ENCODE data around the gene OTOP3.

OTOP3 gene

DNA sequence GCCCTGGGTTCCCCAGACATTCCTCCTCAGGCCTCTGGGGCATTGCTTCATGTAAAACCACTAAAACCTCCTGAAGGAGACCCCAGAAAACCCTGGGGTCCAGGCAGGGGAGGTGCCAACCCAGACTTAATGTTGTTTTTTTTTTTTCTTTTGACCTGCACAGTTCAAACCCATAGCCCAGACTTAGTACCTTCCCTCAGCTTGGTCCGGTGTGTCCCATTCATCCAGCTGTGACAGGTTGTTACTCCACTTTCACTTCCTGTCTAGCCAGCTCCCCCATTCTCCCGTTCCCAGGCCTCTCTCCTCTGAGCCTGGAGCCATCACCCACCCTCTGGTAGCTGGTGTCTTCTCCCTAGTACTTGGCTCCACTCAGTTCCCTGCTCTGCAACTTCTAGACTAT is 56.5 kb downstream of the OTOP3 start:
- peaks cover 10% of the 10 kb centered on the region for H3K27me3 Mint-ChIP-seq
- H3K4me3 Mint-ChIP-seq = no peak overlapping the region
- H3K9me3 Mint-ChIP-seq = no peaks in the 10 kb centered on the region
- H3K27ac Mint-ChIP-seq = no peak overlapping the region
- no peaks in the 10 kb centered on the region for H3K36me3 Mint-ChIP-seq (ENCODE audit: low read depth)
- no peak for DNase-seq
- H3K4me1 Mint-ChIP-seq (ENCODE audit: low read depth) = peaks cover 6% of the 10 kb centered on the region

DNA sequence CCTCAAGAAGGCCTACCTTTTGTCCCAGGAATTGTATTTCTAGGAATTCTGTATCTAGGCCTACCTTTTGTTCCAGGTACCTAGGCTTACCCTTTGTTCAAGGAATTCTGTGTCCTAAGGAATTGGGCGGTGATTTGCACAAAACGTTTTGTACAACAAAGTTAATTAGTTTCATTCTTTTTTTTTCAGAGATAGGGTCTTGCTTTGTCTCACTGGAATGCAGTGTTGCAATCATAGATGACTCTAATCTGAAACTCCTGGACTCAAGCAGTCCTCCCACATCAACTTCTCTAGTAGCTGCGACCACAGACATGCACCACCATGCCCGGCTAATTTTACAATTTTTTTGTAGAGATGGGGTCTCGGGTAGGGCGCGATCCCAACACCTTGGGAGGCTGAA is 58.7 kb downstream of the OTOP3 start:
- Mint-ChIP-seq H3K36me3 (ENCODE audit: low read depth) (no peaks in the 10 kb centered on the region), H3K4me1 (ENCODE audit: low read depth) (peaks cover 3% of the 10 kb centered on the region), H3K27me3 (no peaks in the 10 kb centered on the region), H3K9me3 (no peaks in the 10 kb centered on the region), H3K4me3 (no peak overlapping the region), H3K27ac (no peak overlapping the region)
- DNase-seq = no peak

DNA sequence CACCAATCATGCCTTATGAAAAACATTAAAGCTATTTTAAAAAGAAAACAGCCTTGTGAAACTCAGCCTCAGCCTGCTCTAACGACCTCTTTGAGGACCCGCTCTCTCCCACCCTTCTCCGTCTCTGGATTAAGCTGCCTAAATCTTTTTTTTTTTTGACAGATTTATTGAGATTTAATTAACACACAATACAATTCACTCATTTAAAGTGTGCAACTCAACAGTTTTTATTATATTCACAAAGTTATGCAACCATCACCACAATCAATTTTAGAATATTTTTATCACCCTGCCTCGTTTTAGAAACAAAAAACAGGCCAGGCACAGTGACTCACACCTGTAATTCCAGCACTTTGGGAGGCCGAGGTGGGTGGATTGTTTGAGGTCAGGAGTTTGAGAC is 60.1 kb downstream of the OTOP3 start:
- Mint-ChIP-seq H3K27ac (no peak overlapping the region), H3K27me3 (no peaks in the 10 kb centered on the region), H3K9me3 (no peaks in the 10 kb centered on the region), H3K36me3 (ENCODE audit: low read depth) (no peaks in the 10 kb centered on the region), H3K4me3 (no peak overlapping the region), H3K4me1 (ENCODE audit: low read depth) (peaks cover 3% of the 10 kb centered on the region)
- no peak for DNase-seq

DNA sequence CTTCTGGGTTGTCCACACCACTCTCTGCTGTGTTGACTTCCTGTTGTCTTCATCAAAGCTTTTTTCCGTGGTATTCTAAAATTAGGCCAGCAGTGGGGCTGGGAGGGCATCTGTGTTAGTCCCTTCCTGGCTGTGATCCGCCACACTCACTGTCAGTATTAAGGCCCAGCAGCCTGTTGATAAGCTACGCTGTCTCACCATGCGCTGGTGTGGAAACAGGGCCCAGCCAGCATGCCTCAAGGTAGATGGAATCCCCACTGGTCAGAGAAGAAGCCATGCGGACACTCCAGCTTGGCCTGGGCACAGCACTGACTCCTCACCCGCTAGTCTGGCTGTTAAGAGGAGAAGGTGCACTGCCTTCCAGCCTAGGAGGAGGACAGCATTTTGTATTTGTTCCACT is 63.1 kb downstream of the OTOP3 start:
- Mint-ChIP-seq H3K9me3 (no peaks in the 10 kb centered on the region), H3K27me3 (no peaks in the 10 kb centered on the region), H3K4me3 (no peak overlapping the region), H3K27ac (no peak overlapping the region), H3K36me3 (ENCODE audit: low read depth) (peaks cover 1% of the 10 kb centered on the region), H3K4me1 (ENCODE audit: low read depth) (peaks cover 10% of the 10 kb centered on the region)
- DNase-seq = no peak

DNA sequence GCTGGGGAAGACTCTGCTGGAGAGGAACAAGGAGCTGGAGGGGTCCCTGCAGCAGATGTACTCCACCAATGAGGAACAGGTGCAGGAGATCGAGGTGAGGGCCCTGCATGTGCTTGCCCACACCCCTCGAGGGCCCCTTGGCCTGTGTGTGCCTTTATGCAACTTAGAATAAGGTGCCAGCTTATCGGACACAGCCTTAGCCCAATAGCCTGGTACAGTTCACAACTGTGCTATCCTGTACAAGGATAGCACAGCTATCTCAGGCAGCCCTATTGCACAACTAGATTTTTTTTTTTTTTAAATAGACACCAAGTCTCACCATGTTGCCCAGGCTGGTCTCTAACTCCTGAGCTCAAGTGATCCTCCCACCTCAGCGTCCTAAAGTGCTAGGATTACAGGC is 63.8 kb downstream of the OTOP3 start:
- H3K27ac Mint-ChIP-seq = no peak overlapping the region

More for the DNA sequence above, 63.8 kb downstream of the OTOP3 start:
- Mint-ChIP-seq H3K4me1 (ENCODE audit: low read depth) (peaks cover 10% of the 10 kb centered on the region), H3K9me3 (no peaks in the 10 kb centered on the region), H3K36me3 (ENCODE audit: low read depth) (peaks cover 1% of the 10 kb centered on the region), H3K4me3 (no peak overlapping the region), H3K27me3 (no peaks in the 10 kb centered on the region)
- no peak for DNase-seq

Data from activated T-cell treated with anti-CD3 and anti-CD28 coated beads, Interleukin-2, amount 50 U/mL, for 24 hours (primary cell).